A673 (cell line): Measurements from ENCODE around the gene TCIRG1.

Source experiments
- EZH2 ChIP-seq: fragments of 200-600 bp; sonication (generic); IDR thresholded peaks from 2 replicates; pipeline ENCODE4 v1.6.1; 2017; ENCODE audit warnings: borderline replicate concordance, low read depth, mild to moderate bottlenecking, mixed read lengths, antibody characterized with exemption, low read length; ENCODE audit not compliant: poor library complexity, severe bottlenecking
- TF ChIP-seq, protein P1 (sequence below): fragments of 300-800, 200-600 bp; sonication (generic); conservative IDR thresholded peaks from 2 replicates; pipeline ENCODE4 v1.5.1; 2017; ENCODE audit warnings: low read depth, mild to moderate bottlenecking, antibody characterized with exemption, low read length, moderate library complexity, mixed read lengths

DNA sequence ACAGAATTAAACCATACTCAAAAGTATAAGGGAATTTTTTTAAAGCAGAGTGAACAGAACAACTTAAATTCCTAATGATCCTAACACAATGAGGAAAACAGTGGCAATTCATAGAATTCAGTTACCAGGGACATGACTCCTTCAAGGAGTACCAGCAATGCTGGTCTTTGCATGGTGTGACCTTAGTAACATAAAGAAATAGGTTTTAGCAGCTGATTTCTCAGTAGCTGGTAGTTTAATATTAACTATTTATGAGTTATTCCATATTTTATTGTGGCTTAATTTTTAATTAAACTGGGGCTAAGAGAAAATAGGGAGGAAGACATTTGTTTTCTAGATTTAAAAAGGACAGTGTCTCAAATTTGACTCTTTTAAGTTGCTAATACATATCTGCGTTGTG lies 51.5 kb downstream of the TCIRG1 start:
- TF ChIP-seq EZH2, result no peak
- TF ChIP-seq, protein P1, sequence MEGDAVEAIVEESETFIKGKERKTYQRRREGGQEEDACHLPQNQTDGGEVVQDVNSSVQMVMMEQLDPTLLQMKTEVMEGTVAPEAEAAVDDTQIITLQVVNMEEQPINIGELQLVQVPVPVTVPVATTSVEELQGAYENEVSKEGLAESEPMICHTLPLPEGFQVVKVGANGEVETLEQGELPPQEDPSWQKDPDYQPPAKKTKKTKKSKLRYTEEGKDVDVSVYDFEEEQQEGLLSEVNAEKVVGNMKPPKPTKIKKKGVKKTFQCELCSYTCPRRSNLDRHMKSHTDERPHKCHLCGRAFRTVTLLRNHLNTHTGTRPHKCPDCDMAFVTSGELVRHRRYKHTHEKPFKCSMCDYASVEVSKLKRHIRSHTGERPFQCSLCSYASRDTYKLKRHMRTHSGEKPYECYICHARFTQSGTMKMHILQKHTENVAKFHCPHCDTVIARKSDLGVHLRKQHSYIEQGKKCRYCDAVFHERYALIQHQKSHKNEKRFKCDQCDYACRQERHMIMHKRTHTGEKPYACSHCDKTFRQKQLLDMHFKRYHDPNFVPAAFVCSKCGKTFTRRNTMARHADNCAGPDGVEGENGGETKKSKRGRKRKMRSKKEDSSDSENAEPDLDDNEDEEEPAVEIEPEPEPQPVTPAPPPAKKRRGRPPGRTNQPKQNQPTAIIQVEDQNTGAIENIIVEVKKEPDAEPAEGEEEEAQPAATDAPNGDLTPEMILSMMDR, result no peak
